NCI-H82 treated with DMSO at 0.1 percent for 48 hours (cell line): ENCODE measurements around the gene FMR1NB.
A peak's percentile ranks its signal among the peaks of the same experiment; 100 is the strongest.

Source experiments
- DNase-seq: peaks from one replicate; lab custom pipeline; 2025; ENCODE audit not compliant: unreplicated experiment; lab: John Stamatoyannopoulos, UW

FMR1NB gene, protein sequence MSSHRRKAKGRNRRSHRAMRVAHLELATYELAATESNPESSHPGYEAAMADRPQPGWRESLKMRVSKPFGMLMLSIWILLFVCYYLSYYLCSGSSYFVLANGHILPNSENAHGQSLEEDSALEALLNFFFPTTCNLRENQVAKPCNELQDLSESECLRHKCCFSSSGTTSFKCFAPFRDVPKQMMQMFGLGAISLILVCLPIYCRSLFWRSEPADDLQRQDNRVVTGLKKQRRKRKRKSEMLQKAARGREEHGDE

DNA sequence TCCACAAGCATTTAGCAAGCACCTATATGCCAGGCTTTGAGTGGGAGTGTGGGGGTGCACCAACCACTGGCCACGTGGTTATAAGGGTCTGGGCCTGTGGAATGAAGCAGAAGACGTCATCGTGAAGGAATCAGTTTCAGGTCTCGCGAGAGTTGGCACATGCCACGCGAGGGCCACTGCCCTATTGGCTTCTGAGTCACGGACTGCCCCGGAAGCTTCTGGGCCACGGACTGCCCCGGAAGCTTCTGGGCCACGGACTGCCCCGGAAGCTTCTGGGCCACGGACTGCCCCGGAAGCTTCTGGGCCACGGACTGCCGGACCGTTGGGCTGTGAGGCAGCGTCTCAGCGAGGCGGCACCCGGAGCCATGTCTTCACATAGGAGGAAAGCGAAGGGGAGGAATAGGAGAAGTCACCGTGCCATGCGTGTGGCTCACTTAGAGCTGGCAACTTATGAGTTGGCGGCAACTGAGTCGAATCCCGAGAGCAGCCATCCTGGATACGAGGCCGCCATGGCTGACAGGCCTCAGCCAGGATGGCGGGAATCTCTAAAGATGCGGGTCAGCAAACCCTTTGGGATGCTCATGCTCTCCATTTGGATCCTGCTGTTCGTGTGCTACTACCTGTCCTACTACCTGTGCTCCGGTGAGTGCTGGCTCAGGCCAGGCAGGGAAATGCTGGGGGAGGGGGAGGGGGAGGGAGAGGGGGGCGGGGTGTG is at the start of gene FMR1NB:
FMR1NB (plus strand) TSS at position 300 of the 715 bp plus-strand sequence; CDS start at position 366, 66 bp downstream.
- DNase-seq: no peak

DNA sequence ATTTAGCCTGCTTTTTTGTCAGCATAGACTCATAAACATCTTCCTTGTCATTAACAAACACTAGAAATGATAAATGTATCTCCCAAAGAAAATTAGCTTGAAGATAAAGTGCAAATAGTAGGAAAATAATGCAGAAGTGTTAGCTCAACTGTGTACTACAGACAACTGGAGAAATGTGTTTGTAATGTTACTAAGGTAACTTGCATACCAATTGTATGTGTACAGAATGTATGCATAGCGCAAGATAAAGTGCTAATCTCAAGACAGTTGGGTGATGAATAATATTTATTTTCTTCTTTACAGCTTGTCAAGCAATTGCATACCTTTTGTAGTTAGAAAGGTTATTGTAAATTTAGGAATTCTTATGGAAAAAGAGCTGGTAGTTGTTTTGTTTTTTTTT is 47.3 kb upstream of the FMR1NB start:
- no peak for DNase-seq

DNA sequence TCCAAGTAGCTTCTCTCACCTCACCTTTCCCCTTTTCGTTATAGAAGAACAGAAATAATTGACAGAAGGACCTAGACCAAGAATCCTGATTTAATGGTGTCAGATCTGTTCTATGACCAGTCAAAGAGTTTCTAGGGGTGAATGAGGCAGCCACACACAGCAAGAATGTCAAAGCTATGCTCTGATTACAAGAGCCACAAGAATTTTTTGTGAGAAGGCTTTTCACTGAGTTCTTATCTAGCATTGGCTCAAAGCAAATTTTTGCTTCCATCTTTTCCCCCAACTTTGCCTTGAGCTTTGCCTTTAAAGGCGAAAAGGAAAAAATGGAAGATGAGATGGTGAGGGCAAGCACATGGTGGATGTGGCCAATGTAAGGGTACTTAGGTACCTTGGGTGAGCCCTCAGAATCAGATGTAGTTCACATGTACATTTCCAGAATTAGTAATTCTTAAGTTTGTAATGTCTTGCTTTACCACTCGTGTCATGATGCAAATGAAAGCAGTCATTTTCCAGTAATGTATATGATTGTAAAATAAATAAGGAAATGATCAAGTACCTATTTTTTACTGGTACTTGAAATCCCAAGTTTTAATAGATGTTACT is 45.9 kb upstream of the FMR1NB start:
- no peak for DNase-seq

- DNase-seq: no peak
Observed at GRCh38 chrX:147945286-147945685, 35.9 kb upstream of the FMR1NB start.

- DNase-seq: no peak
Observed at GRCh38 chrX:147948531-147948930, 32.6 kb upstream of the FMR1NB start.

- DNase-seq: no peak
Observed at GRCh38 chrX:147950352-147950751, 30.8 kb upstream of the FMR1NB start.

GRCh38 chrX:147953976-147954375 is 27.2 kb upstream of the FMR1NB start:
- DNase-seq: no peak

DNA sequence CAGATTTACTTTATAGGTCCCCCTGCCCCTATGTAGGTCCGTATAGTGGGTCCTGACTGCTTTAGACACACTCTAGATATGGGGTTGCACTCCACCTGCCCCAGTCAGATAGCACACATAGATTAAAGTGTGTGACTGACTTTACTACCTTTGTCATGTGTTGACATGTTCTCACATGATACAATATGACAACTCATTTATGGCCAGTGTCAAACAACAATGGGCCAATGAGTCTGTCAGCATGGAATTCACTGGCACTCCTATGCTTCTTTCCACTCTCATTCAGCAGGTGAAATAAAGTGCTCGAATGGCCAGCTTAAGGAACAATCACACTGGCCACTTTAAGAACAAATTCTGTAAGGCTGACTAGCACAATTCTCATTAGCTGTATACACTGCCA is 23.8 kb upstream of the FMR1NB start:
- DNase-seq: no peak

DNA sequence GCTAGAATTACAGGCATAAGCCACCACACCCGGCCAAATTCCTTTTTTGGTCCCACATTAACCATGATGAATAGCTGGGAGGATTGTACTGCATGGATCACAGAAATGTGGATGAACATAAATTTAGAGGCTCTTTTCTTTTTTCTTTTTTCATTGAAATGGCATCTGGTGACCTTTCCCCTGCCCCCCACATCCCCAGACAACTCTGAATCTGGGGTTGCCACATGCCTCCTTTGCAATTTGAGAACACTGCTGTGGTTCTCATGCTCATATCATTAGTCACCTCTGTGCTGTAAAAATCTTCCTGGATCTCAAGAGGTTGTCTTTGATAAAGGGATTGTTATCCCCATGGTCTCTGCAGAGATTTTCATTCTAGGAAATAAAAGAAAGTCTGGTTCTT is 22.8 kb upstream of the FMR1NB start:
- DNase-seq: no peak

GRCh38 chrX:147960722-147961121 is 20.4 kb upstream of the FMR1NB start:
- DNase-seq: no peak

DNA sequence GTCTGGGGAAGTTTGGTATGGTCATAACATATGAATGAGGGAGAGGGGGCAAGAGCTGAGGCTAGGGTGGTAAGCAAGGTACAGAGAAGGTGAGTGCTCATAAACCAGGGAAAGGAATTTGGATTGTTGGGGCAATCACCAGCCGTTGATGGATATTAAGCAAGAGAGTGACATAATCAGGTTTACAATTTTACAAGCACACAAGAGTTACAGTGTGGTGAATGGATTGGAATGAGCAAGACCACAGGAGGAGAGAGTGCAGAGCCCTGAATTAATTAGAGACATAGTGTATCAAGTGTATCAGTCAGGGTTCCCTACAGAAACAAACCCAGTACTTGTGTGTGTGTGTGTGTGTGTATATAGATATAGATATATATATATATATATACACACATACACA is 18.7 kb upstream of the FMR1NB start:
- no peak for DNase-seq

GRCh38 chrX:147978931-147979330 is 2.2 kb upstream of the FMR1NB start:
- no peak for DNase-seq

- no peak for DNase-seq
Observed at GRCh38 chrX:148020329-148020728, 39.2 kb downstream of the FMR1NB start.

DNA sequence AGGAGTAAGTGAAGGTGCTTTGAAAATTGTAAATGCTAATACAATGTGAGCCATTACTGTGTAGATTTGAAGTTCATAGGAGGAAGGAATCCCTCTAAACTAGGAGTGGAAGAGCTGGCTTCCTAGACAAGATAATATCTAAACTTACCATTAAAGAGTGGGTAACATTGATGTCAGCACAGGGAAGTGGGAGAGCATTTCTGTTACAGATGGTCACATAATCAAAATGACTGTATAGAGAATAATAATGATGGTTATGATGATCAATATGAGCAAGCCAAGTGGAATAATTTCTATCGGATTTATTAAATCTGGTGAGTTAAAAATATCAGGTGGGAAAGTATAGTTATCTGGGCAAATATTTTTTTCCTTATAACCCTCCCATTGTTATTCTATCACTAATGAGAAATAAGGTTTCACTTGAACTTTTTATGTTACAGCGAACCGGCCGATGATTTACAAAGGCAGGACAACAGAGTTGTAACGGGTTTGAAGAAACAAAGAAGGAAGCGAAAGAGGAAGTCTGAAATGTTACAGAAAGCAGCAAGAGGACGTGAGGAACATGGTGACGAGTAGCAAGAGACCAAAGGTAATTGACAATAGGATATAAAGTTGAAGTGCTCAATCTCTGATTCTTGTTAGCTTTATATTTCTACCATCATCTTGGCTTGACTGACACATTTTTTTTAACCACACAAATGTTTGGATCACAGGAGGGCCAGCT is 43.5 kb downstream of the FMR1NB start:
- DNase-seq: no peak

DNA sequence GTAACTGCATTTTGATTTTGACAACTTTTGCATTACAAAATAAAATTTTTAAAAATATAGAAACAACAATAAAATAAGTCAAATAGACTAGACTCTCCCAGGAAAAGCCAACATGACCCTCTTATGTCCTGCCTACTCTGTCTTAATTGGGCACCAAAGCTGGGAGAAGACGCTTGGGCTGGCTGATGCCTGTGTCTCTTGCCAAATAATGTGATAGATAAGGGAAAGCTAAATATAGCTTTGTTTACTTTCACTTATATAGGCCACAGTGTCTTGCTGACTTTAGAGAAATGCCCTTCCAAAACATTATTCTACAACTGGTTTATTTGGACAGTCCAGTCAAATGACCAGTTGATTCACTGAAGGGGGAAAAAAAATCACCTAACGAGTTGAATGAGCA is 54.2 kb downstream of the FMR1NB start:
- DNase-seq: no peak

- no peak for DNase-seq
Observed at GRCh38 chrX:148037020-148037419, 55.9 kb downstream of the FMR1NB start.

- no peak for DNase-seq
Observed at GRCh38 chrX:148043271-148043855, 62.2 kb downstream of the FMR1NB start.

GRCh38 chrX:148047200-148047599 is 66.1 kb downstream of the FMR1NB start:
- DNase-seq: no peak

GRCh38 chrX:148049441-148049840 is 68.3 kb downstream of the FMR1NB start:
- DNase-seq: peak; percentile 7

GRCh38 chrX:148051973-148052372 is 70.8 kb downstream of the FMR1NB start:
- no peak for DNase-seq

DNA sequence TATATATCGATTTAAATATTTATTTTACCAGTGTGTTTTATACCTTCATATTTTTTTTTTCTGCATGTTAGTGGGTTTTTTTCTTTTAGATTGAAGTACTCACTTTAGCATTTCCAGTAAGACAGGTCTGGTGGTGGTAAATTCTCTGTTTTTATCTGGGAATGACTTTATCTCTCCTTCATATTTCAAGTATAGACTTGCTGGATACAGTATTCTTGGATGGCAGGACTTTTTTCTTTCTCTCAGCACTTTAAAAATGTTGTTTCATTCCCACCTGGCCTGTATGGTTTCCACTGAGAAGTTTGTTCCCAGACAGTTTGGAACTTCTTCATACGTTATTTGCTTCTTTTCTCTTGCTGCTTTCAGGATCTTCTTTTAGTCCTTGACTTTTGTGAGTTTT is 86.1 kb downstream of the FMR1NB start:
- DNase-seq: no peak
